ENCODE results near the gene C1QTNF9.

GRCh38 chr13:24351423-24351822 is 42.0 kb downstream of the C1QTNF9 start:
- TF ChIP-seq FOXA1 (IDR thresholded peaks at IDR 0.05) (no peak), NFRKB (IDR thresholded peaks at IDR 0.05) (no peak), BHLHE40 (IDR thresholded peaks at IDR 0.05; ENCODE audit: borderline replicate concordance) (no peak), ELF4 (IDR thresholded peaks at IDR 0.05) (no peak)
